ENCODE measurements around the gene MANSC4.

DNA sequence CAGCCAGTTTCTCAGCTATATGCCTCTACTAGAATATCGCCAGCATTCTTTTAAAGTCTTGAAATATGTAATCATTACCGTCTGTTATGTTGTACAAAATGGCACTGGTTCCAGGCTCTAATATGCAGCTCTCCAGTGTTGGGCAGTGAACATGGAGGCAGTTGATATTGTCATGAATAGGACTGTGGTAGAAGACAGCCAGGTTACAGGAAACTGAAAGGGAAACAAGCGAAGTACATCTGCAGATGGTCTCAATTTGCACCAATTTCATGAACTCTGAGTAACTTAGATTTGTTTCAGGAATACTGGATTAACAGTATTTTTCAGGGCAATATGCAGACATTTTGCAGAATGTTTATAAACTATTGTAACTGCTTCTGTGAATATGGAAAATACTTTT is 13.4 kb downstream of the MANSC4 start:
- TF ChIP-seq CTCF (CRISPR knock-in tag; IDR thresholded peaks at IDR 0.05) (no peak), POLR2AphosphoS5 (IDR thresholded peaks at IDR 0.05; ENCODE audit: low read depth, low read length) (no peak), ZFP36L2 (CRISPR knock-in tag; IDR thresholded peaks at IDR 0.05) (no peak), ZBTB20 (CRISPR knock-in tag; IDR thresholded peaks at IDR 0.05; ENCODE audit: borderline replicate concordance, low read depth) (no peak), TRAFD1 (CRISPR knock-in tag; IDR thresholded peaks at IDR 0.05; ENCODE audit: borderline replicate concordance) (no peak), JUN (CRISPR knock-in tag; IDR thresholded peaks at IDR 0.05) (no peak), ZNF614 (CRISPR knock-in tag; IDR thresholded peaks at IDR 0.05; ENCODE audit: borderline replicate concordance) (no peak)
